PC-3 (cell line): ENCODE results near the gene MSRB2.

Experiments used
- EZH2 ChIP-seq: fragments of 300-600 bp; sonication (generic); IDR thresholded peaks from one replicate; pipeline ENCODE4 v1.6.1; 2017; ENCODE audit warnings: antibody characterized with exemption, mild to moderate bottlenecking, low read length; ENCODE audit not compliant: unreplicated experiment
- EZH2phosphoT487 ChIP-seq: fragments of 300-600 bp; sonication (generic); IDR thresholded peaks from 2 replicates; pipeline ENCODE4 v1.6.1; 2018; ENCODE audit warnings: mild to moderate bottlenecking, antibody characterized with exemption, low read length, borderline replicate concordance
- TF ChIP-seq, protein P1 (sequence below): fragments of 300-600 bp; sonication (generic); conservative IDR thresholded peaks from 2 replicates; pipeline ENCODE4 v1.5.1; 2017; ENCODE audit warnings: antibody characterized with exemption, low read depth, mild to moderate bottlenecking, low read length

DNA sequence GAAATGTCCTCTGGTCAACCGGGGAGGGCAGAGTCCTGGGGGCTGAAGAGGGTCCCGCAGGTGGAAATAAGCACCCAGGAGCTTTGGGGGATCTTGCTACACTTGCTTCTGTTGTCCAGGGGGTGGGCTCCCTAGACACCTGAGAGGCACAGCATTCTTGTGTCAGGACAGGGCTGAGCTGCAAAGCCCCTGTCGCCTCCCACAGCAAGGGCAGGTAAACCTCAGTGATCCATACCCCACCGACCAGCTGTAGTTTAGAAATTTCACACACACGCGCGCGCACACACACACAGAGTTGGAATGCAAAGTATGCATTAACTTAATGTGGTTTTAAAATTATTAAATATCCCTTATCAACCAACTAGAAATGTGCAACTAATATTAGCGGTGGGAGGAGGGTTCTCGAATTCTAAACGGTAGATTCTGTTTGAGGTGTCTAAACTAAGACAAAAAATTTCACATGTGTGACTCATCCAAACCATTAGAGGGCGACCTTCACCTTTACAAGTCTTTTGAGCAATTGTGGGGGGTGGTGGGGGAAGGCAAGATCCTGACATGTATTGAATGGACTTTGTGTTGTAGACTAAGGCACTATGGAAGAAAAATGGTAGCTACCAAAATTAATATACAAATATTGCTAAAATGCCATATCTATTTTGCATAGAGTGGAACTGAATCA lies 62.5 kb downstream of the MSRB2 start:
- TF ChIP-seq, protein P1, sequence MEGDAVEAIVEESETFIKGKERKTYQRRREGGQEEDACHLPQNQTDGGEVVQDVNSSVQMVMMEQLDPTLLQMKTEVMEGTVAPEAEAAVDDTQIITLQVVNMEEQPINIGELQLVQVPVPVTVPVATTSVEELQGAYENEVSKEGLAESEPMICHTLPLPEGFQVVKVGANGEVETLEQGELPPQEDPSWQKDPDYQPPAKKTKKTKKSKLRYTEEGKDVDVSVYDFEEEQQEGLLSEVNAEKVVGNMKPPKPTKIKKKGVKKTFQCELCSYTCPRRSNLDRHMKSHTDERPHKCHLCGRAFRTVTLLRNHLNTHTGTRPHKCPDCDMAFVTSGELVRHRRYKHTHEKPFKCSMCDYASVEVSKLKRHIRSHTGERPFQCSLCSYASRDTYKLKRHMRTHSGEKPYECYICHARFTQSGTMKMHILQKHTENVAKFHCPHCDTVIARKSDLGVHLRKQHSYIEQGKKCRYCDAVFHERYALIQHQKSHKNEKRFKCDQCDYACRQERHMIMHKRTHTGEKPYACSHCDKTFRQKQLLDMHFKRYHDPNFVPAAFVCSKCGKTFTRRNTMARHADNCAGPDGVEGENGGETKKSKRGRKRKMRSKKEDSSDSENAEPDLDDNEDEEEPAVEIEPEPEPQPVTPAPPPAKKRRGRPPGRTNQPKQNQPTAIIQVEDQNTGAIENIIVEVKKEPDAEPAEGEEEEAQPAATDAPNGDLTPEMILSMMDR, result no peak
- TF ChIP-seq EZH2 (no peak), EZH2phosphoT487 (no peak)
